ENCODE results near the gene POLR3B.
"Not testable (repeated sequence)": the region's sequence is repeated elsewhere in the genome, so short reads cannot be mapped to it uniquely, and the experiment has no call there.

The POLR3B gene

DNA sequence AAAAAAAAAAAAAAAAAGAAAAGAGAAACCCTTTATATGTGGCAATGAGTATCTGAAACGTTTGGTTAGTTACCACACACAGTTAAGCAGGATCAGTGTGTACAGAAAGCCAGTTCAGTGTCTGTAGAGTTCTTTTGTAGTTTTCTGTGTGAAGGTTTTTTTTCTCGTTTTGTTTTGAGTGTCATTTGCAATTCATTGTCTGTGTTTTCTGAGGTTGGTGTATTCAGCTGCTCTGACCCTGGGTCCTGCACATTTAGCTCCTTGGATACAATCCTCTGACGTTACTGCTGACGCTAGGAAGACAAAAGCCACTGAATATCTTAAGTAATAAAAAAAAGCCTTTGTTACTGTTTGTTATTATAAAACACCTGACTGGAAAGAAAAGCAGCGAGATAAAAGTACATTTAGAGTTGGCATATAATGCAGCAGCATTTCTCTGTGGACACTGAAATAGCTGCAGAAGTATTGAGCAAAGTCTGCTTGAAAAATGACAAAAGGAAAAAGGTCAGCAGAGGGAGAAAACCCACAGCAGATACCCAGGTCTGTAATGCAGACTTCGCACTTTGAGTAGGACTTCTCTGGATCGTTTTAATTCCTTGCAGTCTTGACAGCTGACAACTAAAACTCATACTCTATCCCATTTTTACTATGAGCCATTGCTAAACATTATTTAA lies 89.0 kb downstream of the POLR3B start:
- Histone ChIP-seq H3K36me3 (ENCODE audit: insufficient read depth, low read length) (peaks cover 6% of the 10 kb centered on the region; the same call in 1 of the 2 replicates), H3K4me3 (no peak overlapping the region), H3K27ac (no peak overlapping the region), H3K9me3 (ENCODE audit: low read depth, low read length) (no peaks in the 10 kb centered on the region), H3K9ac (ENCODE audit: insufficient read length) (no peak overlapping the region)
- no peak for TF ChIP-seq FOXP2 (optimal IDR thresholded peaks at IDR 0.05; ENCODE audit: control extremely low read depth, extremely low read length, insufficient read depth)
- no peak for TF ChIP-seq POLR2AphosphoS5 (IDR thresholded peaks at IDR 0.05; ENCODE audit: borderline replicate concordance, low read depth, low read length)
- TF ChIP-seq EZH2 (IDR thresholded peaks at IDR 0.05): no peak
- no peak for DNase-seq (ENCODE audit: low read depth, low spot score)

DNA sequence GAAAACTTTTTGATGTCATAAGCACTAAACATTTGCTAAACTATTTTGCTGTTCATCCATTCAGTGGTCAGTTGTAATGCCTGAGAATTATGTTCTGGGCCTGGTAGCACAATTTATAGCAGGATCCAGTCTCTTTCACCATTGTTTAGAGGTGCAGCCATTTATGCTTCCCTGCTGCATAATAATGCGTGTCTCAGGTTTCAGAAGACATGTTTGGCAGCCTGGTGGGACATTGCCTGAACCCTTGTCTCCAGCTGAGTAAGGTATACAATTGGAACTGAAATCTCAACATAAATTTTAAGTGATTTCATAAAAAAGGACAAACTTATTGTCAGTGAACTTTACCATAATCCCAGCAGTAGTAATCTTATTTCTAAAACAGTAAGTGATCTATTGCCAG lies 94.8 kb downstream of the POLR3B start:
- TF ChIP-seq EZH2 (IDR thresholded peaks at IDR 0.05) (no peak), FOXP2 (optimal IDR thresholded peaks at IDR 0.05; ENCODE audit: control extremely low read depth, extremely low read length, insufficient read depth) (no peak), POLR2AphosphoS5 (IDR thresholded peaks at IDR 0.05; ENCODE audit: borderline replicate concordance, low read depth, low read length) (no peak)
- no peak for DNase-seq (ENCODE audit: low read depth, low spot score)

DNA sequence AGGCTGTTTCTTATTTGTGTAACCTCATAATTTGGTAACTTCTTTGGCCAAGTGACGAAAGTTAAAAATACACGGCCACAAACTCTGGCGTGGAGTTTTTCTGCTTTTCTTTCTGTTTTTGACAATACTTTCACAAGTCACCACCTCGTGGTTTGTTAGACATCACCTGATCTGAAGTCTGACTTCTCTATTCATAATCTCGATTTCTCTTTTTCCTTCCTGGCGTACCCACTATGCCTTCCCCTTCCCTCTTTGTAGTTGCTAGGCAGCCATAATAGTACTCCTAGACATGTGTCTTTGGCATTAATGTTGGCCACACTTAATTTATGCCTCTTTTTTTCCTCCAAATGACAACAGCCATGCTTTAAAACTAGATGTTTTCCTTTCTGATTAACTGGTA lies 97.6 kb downstream of the POLR3B start:
- Histone ChIP-seq H3K4me3 (no peak overlapping the region), H3K27ac (no peak overlapping the region), H3K36me3 (ENCODE audit: insufficient read depth, low read length) (peaks cover 26% of the 10 kb centered on the region), H3K9me3 (ENCODE audit: low read depth, low read length) (no peaks in the 10 kb centered on the region), H3K9ac (ENCODE audit: insufficient read length) (no peak overlapping the region)
- TF ChIP-seq FOXP2 (optimal IDR thresholded peaks at IDR 0.05; ENCODE audit: control extremely low read depth, extremely low read length, insufficient read depth) (no peak), POLR2AphosphoS5 (IDR thresholded peaks at IDR 0.05; ENCODE audit: borderline replicate concordance, low read depth, low read length) (no peak), EZH2 (IDR thresholded peaks at IDR 0.05) (no peak)
- DNase-seq (ENCODE audit: low read depth, low spot score): no peak

More for the DNA sequence above, 94.8 kb downstream of the POLR3B start:
- H3K4me3 ChIP-seq: no peak overlapping the region
- no peak overlapping the region for H3K27ac ChIP-seq
- H3K9me3 ChIP-seq (ENCODE audit: low read depth, low read length): no peaks in the 10 kb centered on the region
- no peak overlapping the region for H3K9ac ChIP-seq (ENCODE audit: insufficient read length)
- H3K36me3 ChIP-seq (ENCODE audit: insufficient read depth, low read length): peaks cover 14% of the 10 kb centered on the region; the same call in 1 of the 2 replicates

DNA sequence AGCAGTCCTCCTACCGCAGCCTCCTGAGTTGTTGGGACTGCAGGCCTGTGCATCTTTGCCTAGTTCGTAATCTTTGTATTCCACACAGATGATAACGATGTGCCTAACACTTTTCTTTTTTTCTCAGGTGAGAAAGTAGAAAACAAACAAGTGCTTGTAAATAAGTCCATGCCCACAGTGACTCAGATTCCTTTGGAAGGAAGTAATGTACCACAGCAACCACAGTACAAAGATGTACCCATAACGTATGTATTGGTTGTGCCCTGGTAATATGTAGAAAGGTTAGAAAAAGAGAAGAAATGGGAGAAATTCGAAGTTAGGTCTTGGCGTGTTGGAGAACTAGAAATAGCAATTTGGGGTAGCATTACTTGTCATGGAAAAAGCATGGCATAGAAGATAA lies 101.6 kb downstream of the POLR3B start:
- TF ChIP-seq FOXP2 (optimal IDR thresholded peaks at IDR 0.05; ENCODE audit: control extremely low read depth, extremely low read length, insufficient read depth): no peak
- no peak for DNase-seq (ENCODE audit: low read depth, low spot score)
- no peaks in the 10 kb centered on the region for H3K9me3 ChIP-seq (ENCODE audit: low read depth, low read length)
- peaks cover 23% of the 10 kb centered on the region for H3K36me3 ChIP-seq (ENCODE audit: insufficient read depth, low read length)
- H3K9ac ChIP-seq (ENCODE audit: insufficient read length): no peak overlapping the region
- no peak overlapping the region for H3K27ac ChIP-seq
- no peak overlapping the region for H3K4me3 ChIP-seq

DNA sequence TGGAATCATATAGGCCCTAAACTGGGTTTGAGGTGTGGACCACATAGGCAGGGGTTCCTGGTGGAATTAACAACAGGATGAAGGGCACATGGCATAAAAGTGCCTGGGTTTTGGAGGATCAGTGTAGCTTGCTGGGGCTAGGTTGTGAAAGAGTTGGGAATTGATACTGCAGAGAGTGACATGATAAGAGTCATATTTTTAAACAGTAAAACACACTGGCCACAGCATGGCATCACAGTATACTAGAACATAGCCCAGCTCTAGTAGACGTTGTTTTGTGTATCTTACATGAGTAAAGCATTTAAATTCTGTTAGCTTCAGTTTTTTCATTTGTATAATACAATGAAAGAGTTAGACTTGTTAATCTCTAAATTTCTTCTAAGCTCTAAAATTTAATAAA lies 102.0 kb downstream of the POLR3B start:
- Histone ChIP-seq H3K27ac (no peak overlapping the region), H3K36me3 (ENCODE audit: insufficient read depth, low read length) (peaks cover 20% of the 10 kb centered on the region), H3K9me3 (ENCODE audit: low read depth, low read length) (no peaks in the 10 kb centered on the region), H3K9ac (ENCODE audit: insufficient read length) (no peak overlapping the region), H3K4me3 (no peak overlapping the region)
- DNase-seq (ENCODE audit: low read depth, low spot score): no peak
- TF ChIP-seq POLR2AphosphoS5 (IDR thresholded peaks at IDR 0.05; ENCODE audit: borderline replicate concordance, low read depth, low read length) (no peak), FOXP2 (optimal IDR thresholded peaks at IDR 0.05; ENCODE audit: control extremely low read depth, extremely low read length, insufficient read depth) (no peak), EZH2 (IDR thresholded peaks at IDR 0.05) (no peak)

DNA sequence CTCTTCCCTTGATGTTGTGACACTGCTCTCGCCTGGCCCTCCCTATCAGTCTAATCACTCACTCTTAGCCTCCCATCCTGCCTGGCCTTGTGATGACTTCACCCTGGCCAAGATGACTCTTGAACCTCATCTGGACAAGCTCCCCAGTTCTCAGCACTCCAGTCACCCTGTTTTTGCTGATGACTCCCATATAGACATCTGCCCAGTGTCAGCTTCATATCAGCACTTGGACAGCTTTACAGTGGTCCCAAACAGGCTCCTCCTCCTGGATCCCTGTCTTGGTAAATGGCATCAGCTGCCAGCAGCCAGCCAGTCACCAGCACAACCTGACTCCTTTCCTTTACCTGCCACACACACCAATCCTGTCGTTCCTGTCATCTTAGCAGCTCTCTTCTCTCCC lies 104.2 kb downstream of the POLR3B start:
- Histone ChIP-seq H3K36me3 (ENCODE audit: insufficient read depth, low read length) (peaks cover 15% of the 10 kb centered on the region; the same call in 1 of the 2 replicates), H3K9me3 (ENCODE audit: low read depth, low read length) (no peaks in the 10 kb centered on the region)

DNA sequence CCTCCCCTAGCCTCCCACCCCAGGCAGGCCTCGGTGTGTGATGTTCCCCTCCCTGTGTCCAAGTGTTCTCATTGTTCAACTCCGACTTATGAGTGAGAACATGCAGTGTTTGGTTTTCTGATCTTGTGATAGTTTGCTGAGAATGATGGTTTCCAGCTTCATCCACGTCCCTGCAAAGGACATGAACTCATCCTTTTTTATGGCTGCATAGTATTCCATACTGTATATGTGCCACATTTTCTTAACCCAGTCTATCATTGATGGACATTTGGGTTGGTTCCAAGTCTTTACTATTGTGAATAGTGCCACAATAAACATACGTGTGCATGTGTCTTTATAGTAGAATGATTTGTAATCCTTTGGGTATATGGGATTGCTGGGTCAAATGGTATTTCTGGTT lies 108.1 kb downstream of the POLR3B start:
- not testable (repeated sequence) for H3K4me3 ChIP-seq; H3K36me3 ChIP-seq (ENCODE audit: insufficient read depth, low read length); H3K27ac ChIP-seq; H3K9ac ChIP-seq (ENCODE audit: insufficient read length); DNase-seq (ENCODE audit: low read depth, low spot score); H3K9me3 ChIP-seq (ENCODE audit: low read depth, low read length)

More for the DNA sequence above, 104.2 kb downstream of the POLR3B start:
- H3K9ac ChIP-seq (ENCODE audit: insufficient read length): no peak overlapping the region
- TF ChIP-seq POLR2AphosphoS5 (IDR thresholded peaks at IDR 0.05; ENCODE audit: borderline replicate concordance, low read depth, low read length) (no peak), EZH2 (IDR thresholded peaks at IDR 0.05) (no peak), FOXP2 (optimal IDR thresholded peaks at IDR 0.05; ENCODE audit: control extremely low read depth, extremely low read length, insufficient read depth) (no peak)
- H3K27ac ChIP-seq: no peak overlapping the region
- DNase-seq (ENCODE audit: low read depth, low spot score): no peak
- no peak overlapping the region for H3K4me3 ChIP-seq

DNA sequence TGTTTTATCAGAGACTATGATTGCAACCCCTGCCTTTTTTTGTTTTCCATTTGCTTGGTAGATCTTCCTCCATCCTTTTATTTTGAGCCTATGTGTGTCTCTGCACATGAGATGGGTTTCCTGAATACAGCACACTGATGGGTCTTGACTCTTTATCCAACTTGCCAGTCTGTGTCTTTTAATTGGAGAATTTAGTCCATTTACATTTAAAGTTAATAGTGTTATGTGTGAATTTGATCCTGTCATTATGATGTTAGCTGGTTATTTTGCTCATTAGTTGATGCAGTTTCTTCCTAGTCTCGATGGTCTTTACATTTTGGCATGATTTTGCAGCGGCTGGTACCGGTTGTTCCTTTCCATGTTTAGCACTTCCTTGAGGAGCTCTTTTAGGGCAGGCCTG lies 118.1 kb downstream of the POLR3B start:
- not testable (repeated sequence) for H3K27ac ChIP-seq; DNase-seq (ENCODE audit: low read depth, low spot score); H3K9me3 ChIP-seq (ENCODE audit: low read depth, low read length); H3K4me3 ChIP-seq; H3K36me3 ChIP-seq (ENCODE audit: insufficient read depth, low read length); H3K9ac ChIP-seq (ENCODE audit: insufficient read length)

DNA sequence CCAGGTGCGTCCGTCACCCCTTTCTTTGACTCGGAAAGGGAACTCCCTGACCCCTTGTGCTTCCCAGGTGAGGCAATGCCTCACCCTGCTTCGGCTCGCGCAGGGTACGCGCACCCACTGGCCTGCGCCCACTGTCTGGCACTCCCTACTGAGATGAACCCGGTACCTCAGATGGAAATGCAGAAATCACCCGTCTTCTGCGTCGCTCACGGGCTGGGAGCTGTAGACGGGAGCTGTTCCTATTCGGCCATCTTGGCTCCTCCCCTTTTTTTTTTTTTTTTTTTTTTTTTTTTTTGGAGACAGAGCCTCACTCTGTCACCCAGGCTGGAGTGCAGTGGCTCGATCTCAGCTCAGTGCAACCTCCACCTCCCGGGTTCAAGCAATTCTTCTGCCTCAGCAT lies 120.1 kb downstream of the POLR3B start:
- not testable (repeated sequence) for H3K9ac ChIP-seq (ENCODE audit: insufficient read length); DNase-seq (ENCODE audit: low read depth, low spot score); H3K9me3 ChIP-seq (ENCODE audit: low read depth, low read length); H3K4me3 ChIP-seq; H3K27ac ChIP-seq; H3K36me3 ChIP-seq (ENCODE audit: insufficient read depth, low read length)
